OCI-LY7 (cell line): ENCODE measurements around the gene BLOC1S6. TPM values are rescaled to one million over a fixed set of nuclear protein-coding genes. Genes with fewer than 3 reads are reported as not detected.

ENCODE experiments used
- BruUV-seq: library from RNA; stranded (reverse); fragments of 400-500 nt; replicated peaks from 2 replicates; lab custom pipeline; 2021; lab: Mats Ljungman, UMichigan
- CTCF ChIA-PET: fragments of 300-600 bp; sonication (Branson Sonifier 250); formaldehyde crosslinking; loops from one replicate; lab custom pipeline; 2022; ENCODE audit warnings: antibody characterized with exemption; ENCODE audit not compliant: unreplicated experiment; lab: Charles Lee
- POLR2A ChIA-PET: fragments of 300-600 bp; sonication (Branson Sonifier 250); formaldehyde crosslinking; loops from one replicate; lab custom pipeline; 2022; ENCODE audit warnings: antibody characterized with exemption; lab: Charles Lee
- DNase-seq: peaks from one replicate; pipeline ENCODE4 v3.0.0-alpha.2; 2015; ENCODE audit warnings: low spot score
- H2AFZ ChIP-seq: fragments of 200-600 bp; sonication (generic), shearing (Covaris generic); 2 replicates; pipeline ENCODE4 v1.6.1; 2014; ENCODE audit warnings: mild to moderate bottlenecking, antibody characterized with exemption, low read length, moderate library complexity
- H3K27ac ChIP-seq: fragments of 200-600 bp; sonication (generic); 2 replicates; pipeline ENCODE4 v1.5.1; 2014; ENCODE audit warnings: mixed run types, low read depth, mild to moderate bottlenecking, moderate library complexity, low read length, inconsistent platforms; ENCODE audit not compliant: poor library complexity, severe bottlenecking
- H3K36me3 ChIP-seq: fragments of 200-600 bp; sonication (generic); 2 replicates; pipeline ENCODE4 v1.6.1; 2014; ENCODE audit warnings: mild to moderate bottlenecking, antibody characterized with exemption, low read length, moderate library complexity, mixed read lengths; ENCODE audit not compliant: insufficient read depth
- H3K4me1 ChIP-seq: fragments of 200-600 bp; sonication (generic); 2 replicates; pipeline ENCODE4 v1.5.1; 2014; ENCODE audit warnings: mild to moderate bottlenecking, low read length; ENCODE audit not compliant: insufficient read depth, poor library complexity, severe bottlenecking
- H3K4me2 ChIP-seq: fragments of 200-600 bp; sonication (generic); 2 replicates; pipeline ENCODE4 v1.6.1; 2014; ENCODE audit warnings: mild to moderate bottlenecking, low read length
- H3K4me3 ChIP-seq: fragments of 200-600 bp; sonication (generic); 2 replicates; pipeline ENCODE4 v1.5.1; 2014; ENCODE audit warnings: mild to moderate bottlenecking, low read depth, low read length; ENCODE audit not compliant: poor library complexity, severe bottlenecking
- H3K79me2 ChIP-seq: fragments of 200-600 bp; sonication (generic); 2 replicates; pipeline ENCODE4 v1.6.1; 2016; ENCODE audit warnings: low read depth, mild to moderate bottlenecking, low read length, moderate library complexity, mixed read lengths; ENCODE audit not compliant: insufficient read depth
- H3K9me2 ChIP-seq: fragments of 200-600 bp; sonication (generic); 2 replicates; pipeline ENCODE4 v1.6.1; 2016; ENCODE audit warnings: mild to moderate bottlenecking, low read length, mixed read lengths; ENCODE audit not compliant: insufficient read depth
- H3K9me3 ChIP-seq: fragments of 200-600 bp; sonication (generic); 2 replicates; pipeline ENCODE4 v1.6.1; 2014; ENCODE audit warnings: mild to moderate bottlenecking, mixed run types, low read length, mixed read lengths
- H4K20me1 ChIP-seq: fragments of 200-600 bp; sonication (generic); 2 replicates; pipeline ENCODE4 v1.6.1; 2014; ENCODE audit warnings: mild to moderate bottlenecking, antibody characterized with exemption, low read length, moderate library complexity, mixed read lengths; ENCODE audit not compliant: insufficient read depth
- EZH2phosphoT487 ChIP-seq: fragments of 200-600 bp; sonication (generic); IDR thresholded peaks from 2 replicates; pipeline ENCODE4 v1.6.1; 2018; ENCODE audit warnings: low read depth, borderline replicate concordance, mild to moderate bottlenecking, mixed run types, antibody characterized with exemption, low read length, moderate library complexity, mixed read lengths
- intact Hi-C: fragments of 100-400 bp; cut with micrococcal nuclease; formaldehyde crosslinking; loops from one replicate; pipeline ENCODE4 v1.10.0; 2022; ENCODE audit not compliant: unreplicated experiment
- total RNA-seq, 2 experiments: library from RNA; depleted of rRNA in 1 of 2; stranded (reverse); fragments of >200 nt in 1 of 2; shearing (Covaris generic) in 1 of 2; gene quantifications; 2 replicates each; pipeline ENCODE4 v1.2.3, GENCODE V29; 2014 to 2022
- TF ChIP-seq, protein P1 (sequence below): fragments of 200-600 bp; sonication (generic); conservative IDR thresholded peaks from 2 replicates; pipeline ENCODE4 v1.5.1; 2014; ENCODE audit warnings: mild to moderate bottlenecking, antibody characterized with exemption, low read length, moderate library complexity, mixed read lengths

Gene BLOC1S6
- total RNA-seq, 2 experiments from 2014 or later: 50.2 to 79.0 TPM

DNA sequence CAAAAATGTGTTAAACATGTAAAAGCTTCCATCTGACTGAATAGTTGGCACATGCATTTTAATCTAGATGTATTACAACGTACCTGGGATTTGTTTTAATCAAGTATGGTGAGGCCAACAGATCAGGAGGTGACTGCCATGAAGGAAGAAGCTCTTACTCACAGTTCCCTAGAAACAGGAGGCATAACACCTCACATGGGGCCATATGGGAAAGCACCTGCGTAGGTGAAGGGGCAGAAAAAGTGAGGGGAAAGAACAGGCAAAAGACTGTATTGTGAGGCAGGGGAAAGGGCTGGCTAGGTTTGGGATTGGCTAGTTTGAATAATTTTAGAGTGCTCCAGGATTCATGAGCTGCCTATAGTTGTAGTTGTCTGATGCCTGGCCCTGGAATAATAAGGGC lies 57.3 kb downstream of the BLOC1S6 start:
- no TSS peak for BruUV-seq
- Histone ChIP-seq H3K4me1 (no peaks in the 10 kb centered on the region), H3K27ac (no peak overlapping the region), H3K36me3 (no peaks in the 10 kb centered on the region), H3K79me2 (no peaks in the 10 kb centered on the region), H3K9me3 (no peaks in the 10 kb centered on the region), H3K4me2 (no peak overlapping the region), H2AFZ (no peak overlapping the region), H3K9me2 (no peaks in the 10 kb centered on the region), H4K20me1 (no peaks in the 10 kb centered on the region), H3K4me3 (no peak overlapping the region)
- no peak for DNase-seq
- TF ChIP-seq, protein P1, sequence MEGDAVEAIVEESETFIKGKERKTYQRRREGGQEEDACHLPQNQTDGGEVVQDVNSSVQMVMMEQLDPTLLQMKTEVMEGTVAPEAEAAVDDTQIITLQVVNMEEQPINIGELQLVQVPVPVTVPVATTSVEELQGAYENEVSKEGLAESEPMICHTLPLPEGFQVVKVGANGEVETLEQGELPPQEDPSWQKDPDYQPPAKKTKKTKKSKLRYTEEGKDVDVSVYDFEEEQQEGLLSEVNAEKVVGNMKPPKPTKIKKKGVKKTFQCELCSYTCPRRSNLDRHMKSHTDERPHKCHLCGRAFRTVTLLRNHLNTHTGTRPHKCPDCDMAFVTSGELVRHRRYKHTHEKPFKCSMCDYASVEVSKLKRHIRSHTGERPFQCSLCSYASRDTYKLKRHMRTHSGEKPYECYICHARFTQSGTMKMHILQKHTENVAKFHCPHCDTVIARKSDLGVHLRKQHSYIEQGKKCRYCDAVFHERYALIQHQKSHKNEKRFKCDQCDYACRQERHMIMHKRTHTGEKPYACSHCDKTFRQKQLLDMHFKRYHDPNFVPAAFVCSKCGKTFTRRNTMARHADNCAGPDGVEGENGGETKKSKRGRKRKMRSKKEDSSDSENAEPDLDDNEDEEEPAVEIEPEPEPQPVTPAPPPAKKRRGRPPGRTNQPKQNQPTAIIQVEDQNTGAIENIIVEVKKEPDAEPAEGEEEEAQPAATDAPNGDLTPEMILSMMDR: no peak
- no peak for TF ChIP-seq EZH2phosphoT487
- intact Hi-C loops: no loop called here
- POLR2A ChIA-PET: interaction anchor here (1.0 to 1.3 kb wide), 2 partner anchors 16 to 164 kb away, joined by 3 read pairs; no protein-coding TSS in a partner anchor
- CTCF ChIA-PET: interaction anchor here (0.5 kb wide), 1 partner anchor 14 kb away, joined by 3 read pairs; no protein-coding TSS in a partner anchor

GRCh38 chr15:45645026-45645980 lies 58.1 kb downstream of the BLOC1S6 start:
- Histone ChIP-seq H3K79me2 (no peaks in the 10 kb centered on the region), H3K4me2 (no peak overlapping the region), H3K36me3 (no peaks in the 10 kb centered on the region), H2AFZ (no peak overlapping the region), H3K9me3 (no peaks in the 10 kb centered on the region), H4K20me1 (no peaks in the 10 kb centered on the region), H3K4me1 (no peaks in the 10 kb centered on the region), H3K9me2 (no peaks in the 10 kb centered on the region), H3K27ac (no peak overlapping the region), H3K4me3 (no peak overlapping the region)
- no TSS peak for BruUV-seq
- intact Hi-C loops: no loop called here
- CTCF ChIA-PET: interaction anchor here (0.5 kb wide), 1 partner anchor 15 kb away, joined by 3 read pairs; no protein-coding TSS in a partner anchor
- DNase-seq: no peak
- POLR2A ChIA-PET: interaction anchor here (0.8 to 1.0 kb wide), 2 partner anchors 8 to 164 kb away, joined by 3 read pairs; no protein-coding TSS in a partner anchor
- TF ChIP-seq EZH2phosphoT487: no peak
- TF ChIP-seq, protein P1: no peak
